ENCODE measurements around the gene EIF3I.

DNA sequence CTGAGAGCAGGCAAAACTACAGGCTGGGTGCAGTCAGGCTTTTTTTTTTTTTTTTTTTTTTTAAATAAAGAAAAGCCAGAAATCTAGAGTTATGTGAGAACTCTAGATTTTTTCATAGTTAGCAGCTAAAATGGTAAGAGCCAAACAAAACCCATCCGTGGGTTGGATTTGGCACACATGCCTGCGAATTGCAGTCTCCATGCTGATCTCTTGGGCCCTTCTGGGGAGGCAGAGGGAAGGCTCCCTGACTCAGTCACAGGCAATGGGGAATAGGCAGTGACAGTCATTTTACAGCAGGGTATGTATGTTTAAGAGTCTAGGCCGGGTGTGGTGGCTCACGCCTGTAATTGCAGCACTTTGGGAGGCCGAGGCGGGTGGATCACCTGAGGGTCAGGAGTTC lies 40.1 kb upstream of the EIF3I start:
- TF ChIP-seq POLR2A (IDR thresholded peaks at IDR 0.05): no peak
- TF ChIP-seq, protein P1, sequence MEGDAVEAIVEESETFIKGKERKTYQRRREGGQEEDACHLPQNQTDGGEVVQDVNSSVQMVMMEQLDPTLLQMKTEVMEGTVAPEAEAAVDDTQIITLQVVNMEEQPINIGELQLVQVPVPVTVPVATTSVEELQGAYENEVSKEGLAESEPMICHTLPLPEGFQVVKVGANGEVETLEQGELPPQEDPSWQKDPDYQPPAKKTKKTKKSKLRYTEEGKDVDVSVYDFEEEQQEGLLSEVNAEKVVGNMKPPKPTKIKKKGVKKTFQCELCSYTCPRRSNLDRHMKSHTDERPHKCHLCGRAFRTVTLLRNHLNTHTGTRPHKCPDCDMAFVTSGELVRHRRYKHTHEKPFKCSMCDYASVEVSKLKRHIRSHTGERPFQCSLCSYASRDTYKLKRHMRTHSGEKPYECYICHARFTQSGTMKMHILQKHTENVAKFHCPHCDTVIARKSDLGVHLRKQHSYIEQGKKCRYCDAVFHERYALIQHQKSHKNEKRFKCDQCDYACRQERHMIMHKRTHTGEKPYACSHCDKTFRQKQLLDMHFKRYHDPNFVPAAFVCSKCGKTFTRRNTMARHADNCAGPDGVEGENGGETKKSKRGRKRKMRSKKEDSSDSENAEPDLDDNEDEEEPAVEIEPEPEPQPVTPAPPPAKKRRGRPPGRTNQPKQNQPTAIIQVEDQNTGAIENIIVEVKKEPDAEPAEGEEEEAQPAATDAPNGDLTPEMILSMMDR (IDR thresholded peaks at IDR 0.05): no peak
- TF ChIP-seq POLR2AphosphoS5 (IDR thresholded peaks at IDR 0.05): no peak
- TF ChIP-seq EP300 (IDR thresholded peaks at IDR 0.05): no peak
